ENCODE results near the gene MFGE8.
A peak's percentile ranks its signal among the peaks of the same experiment; 100 is the strongest.

MFGE8 gene

DNA sequence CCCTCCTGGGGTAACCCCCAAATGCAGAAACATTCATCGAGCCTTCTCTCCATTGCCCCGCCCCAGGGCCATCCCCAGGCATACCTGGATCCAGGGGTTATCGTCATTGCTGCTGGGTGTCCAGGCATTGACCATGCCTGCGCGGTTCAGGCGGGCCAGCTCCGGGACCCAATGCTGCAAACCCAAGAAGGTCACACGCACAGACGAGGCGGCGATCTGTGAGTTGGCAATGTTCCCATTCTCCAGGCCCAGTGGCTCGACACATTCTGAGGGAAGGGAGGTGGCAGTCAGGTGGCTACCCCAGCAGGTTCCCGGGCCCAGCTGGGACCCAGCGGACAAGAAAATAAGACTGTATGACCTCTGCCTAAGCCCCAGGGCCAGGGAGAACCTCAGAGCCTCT lies 6.1 kb downstream of the MFGE8 start:
- TF ChIP-seq, protein P1, sequence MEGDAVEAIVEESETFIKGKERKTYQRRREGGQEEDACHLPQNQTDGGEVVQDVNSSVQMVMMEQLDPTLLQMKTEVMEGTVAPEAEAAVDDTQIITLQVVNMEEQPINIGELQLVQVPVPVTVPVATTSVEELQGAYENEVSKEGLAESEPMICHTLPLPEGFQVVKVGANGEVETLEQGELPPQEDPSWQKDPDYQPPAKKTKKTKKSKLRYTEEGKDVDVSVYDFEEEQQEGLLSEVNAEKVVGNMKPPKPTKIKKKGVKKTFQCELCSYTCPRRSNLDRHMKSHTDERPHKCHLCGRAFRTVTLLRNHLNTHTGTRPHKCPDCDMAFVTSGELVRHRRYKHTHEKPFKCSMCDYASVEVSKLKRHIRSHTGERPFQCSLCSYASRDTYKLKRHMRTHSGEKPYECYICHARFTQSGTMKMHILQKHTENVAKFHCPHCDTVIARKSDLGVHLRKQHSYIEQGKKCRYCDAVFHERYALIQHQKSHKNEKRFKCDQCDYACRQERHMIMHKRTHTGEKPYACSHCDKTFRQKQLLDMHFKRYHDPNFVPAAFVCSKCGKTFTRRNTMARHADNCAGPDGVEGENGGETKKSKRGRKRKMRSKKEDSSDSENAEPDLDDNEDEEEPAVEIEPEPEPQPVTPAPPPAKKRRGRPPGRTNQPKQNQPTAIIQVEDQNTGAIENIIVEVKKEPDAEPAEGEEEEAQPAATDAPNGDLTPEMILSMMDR (IDR thresholded peaks at IDR 0.05; ENCODE audit: low read depth, low read length, missing control alignments): no peak
- no peak overlapping the region for H3K4me3 ChIP-seq (replicated peaks; ENCODE audit: low read depth, low read length)
- DNase-seq (ENCODE audit: extremely low read depth, low read depth): no peak

- H3K4me3 ChIP-seq (replicated peaks; ENCODE audit: low read depth, low read length): no peak overlapping the region
- TF ChIP-seq, protein P1 (IDR thresholded peaks at IDR 0.05; ENCODE audit: low read depth, low read length, missing control alignments): no peak
- DNase-seq (ENCODE audit: extremely low read depth, low read depth): no peak
Measured at GRCh38 chr15:88906551-88906950, 6.6 kb downstream of the MFGE8 start.

DNA sequence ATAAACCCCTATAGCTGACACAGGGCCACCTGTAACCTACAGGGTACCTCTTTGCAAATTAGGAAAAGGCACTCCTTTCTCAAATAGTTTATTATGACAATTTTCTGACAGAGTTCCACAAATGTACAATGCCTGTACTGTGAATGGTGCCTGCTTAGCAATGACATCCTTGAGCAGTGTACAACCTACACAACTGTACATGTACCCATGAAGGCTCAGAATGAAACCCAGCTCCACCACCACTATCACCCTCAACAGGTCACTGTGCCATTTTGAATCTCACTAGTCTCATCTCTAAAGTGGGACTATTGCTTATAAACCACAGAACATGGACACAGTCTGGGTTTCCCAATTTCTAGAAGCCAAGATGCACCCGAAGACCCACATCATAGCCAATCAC lies 7.0 kb downstream of the MFGE8 start:
- no peak overlapping the region for H3K4me3 ChIP-seq (replicated peaks; ENCODE audit: low read depth, low read length)
- no peak for DNase-seq (ENCODE audit: extremely low read depth, low read depth)
- TF ChIP-seq, protein P1 (IDR thresholded peaks at IDR 0.05; ENCODE audit: low read depth, low read length, missing control alignments): no peak

GRCh38 chr15:88905576-88905975 lies 7.6 kb downstream of the MFGE8 start:
- H3K4me3 ChIP-seq (replicated peaks; ENCODE audit: low read depth, low read length): no peak overlapping the region
- TF ChIP-seq, protein P1 (IDR thresholded peaks at IDR 0.05; ENCODE audit: low read depth, low read length, missing control alignments): no peak
- no peak for DNase-seq (ENCODE audit: extremely low read depth, low read depth)

DNA sequence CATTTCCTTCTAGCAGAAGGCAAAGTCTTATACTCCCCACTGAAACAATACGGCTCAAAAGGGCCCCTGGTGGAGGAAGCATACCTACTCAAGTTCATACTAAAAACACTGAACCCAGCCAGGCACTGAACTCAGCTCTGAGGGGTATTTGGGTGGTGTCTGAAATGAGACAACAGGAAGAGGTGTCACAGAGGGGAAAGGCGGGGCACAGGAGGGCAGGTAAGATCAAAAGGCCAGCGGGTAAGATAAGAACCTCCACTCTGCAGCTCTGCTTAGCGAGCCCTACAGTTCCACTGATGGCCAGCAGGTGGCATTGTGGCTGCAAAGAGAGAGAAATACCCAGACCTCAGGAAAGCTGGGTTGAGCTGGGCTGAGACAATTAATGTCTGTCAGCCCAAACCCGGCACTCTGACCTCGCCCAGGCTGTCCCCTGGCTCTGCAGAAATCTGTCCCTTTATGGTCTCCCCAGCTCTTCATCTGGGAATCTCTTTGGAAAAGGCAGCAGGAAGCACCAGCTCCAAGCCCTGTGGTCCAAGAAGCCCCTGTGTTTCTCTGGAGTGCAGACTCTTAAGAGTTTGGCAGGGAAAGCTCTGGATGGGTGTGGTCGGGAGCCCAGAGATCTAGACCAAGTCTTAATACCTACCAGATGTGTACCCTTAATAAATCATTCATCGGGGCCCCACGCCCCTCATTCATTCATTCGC lies 8.4 kb downstream of the MFGE8 start:
- peak; percentile 58 for DNase-seq (ENCODE audit: extremely low read depth, low read depth)
- no peak overlapping the region for H3K4me3 ChIP-seq (replicated peaks; ENCODE audit: low read depth, low read length)
- TF ChIP-seq, protein P1 (IDR thresholded peaks at IDR 0.05; ENCODE audit: low read depth, low read length, missing control alignments): peak; percentile 99

DNA sequence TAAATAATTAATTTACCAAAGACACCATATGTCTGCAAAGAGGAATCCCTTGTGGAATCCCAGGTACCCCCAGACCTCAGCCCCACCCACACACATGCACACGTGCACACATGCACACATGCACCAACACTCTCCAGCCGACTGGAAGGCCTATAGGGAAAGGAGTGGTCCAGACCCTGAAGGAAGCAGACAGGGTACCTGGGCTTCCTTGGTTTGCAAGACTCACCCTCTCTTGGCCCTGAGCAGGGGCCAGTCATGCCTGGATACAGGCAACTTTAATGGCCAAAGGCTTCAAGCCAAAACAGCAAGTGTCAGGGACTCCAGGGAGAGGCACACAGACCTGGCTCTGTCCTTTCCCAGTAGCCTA lies 8.9 kb downstream of the MFGE8 start:
- TF ChIP-seq, protein P1 (IDR thresholded peaks at IDR 0.05; ENCODE audit: low read depth, low read length, missing control alignments): no peak

GRCh38 chr15:88902846-88903245 lies 10.3 kb downstream of the MFGE8 start:
- TF ChIP-seq, protein P1 (IDR thresholded peaks at IDR 0.05; ENCODE audit: low read depth, low read length, missing control alignments): no peak
- DNase-seq (ENCODE audit: extremely low read depth, low read depth): no peak
- no peak overlapping the region for H3K4me3 ChIP-seq (replicated peaks; ENCODE audit: low read depth, low read length)

More for the DNA sequence above, 8.9 kb downstream of the MFGE8 start:
- DNase-seq (ENCODE audit: extremely low read depth, low read depth): no peak
- no peak overlapping the region for H3K4me3 ChIP-seq (replicated peaks; ENCODE audit: low read depth, low read length)

All from HFF-Myc (cell line).